ENCODE results near the gene PLEKHG4B.

GRCh38 chr5:208449-209114, 116.6 kb downstream of the PLEKHG4B start:
- TF ChIP-seq CTCF (IDR thresholded peaks at IDR 0.05; ENCODE audit: low read depth, low read length, missing input control) (no peak), GABPA (IDR thresholded peaks at IDR 0.05 in 1 of 2, conservative IDR thresholded peaks at IDR 0.05 in 1 of 2) (no peak), TAF1 (conservative IDR thresholded peaks at IDR 0.05) (no peak), REST (IDR thresholded peaks at IDR 0.05) (no peak), ATF3 (IDR thresholded peaks at IDR 0.05) (no peak), FOXA1 (IDR thresholded peaks at IDR 0.05) (no peak), YY1 (IDR thresholded peaks at IDR 0.05) (no peak), JUND (IDR thresholded peaks at IDR 0.05) (no peak), MAX (IDR thresholded peaks at IDR 0.05) (no peak), RAD21 (IDR thresholded peaks at IDR 0.05) (no peak)
